K562 (cell line): ENCODE data around the gene ARHGAP33. TPM values are rescaled to one million over a fixed set of nuclear protein-coding genes. Genes with fewer than 3 reads are reported as not detected.
A peak's percentile ranks its signal among the peaks of the same experiment; 100 is the strongest.

Experiments used
- ATAC-seq: fragments of 200-7000 bp; cut with Tn5 transposase; 3 replicates; pipeline ENCODE4 v1.9.1; 2020; ENCODE audit warnings: moderate library complexity
- BruUV-seq: library from RNA; stranded (reverse); fragments of 400-500 nt; replicated peaks from 2 replicates; lab custom pipeline; 2021; lab: Mats Ljungman, UMichigan
- CTCF ChIA-PET: fragments of 300-600 bp; formaldehyde crosslinking; extraction: SDS; loops from one replicate; lab custom pipeline; 2021; ENCODE audit warnings: low intra/inter-chr PET ratio; lab: Yijun Ruan, JAX
- POLR2A ChIA-PET: fragments of 300-600, 350-650 bp; sonication (Branson Sonifier 250); formaldehyde crosslinking; extraction: SDS; loops from one replicate; lab custom pipeline; 2021; ENCODE audit warnings: antibody characterized with exemption, inconsistent platforms; lab: Yijun Ruan, JAX
- DNase-seq, 4 experiments: peaks; one replicate each; pipeline versions ENCODE4 v3.0.0 to v3.0.0-alpha.2; 2011 to 2018; ENCODE audit warnings: low spot score in 3 of 4, mixed read lengths in 3 of 4; ENCODE audit errors: extremely low read depth in 1 of 4
- FAIRE-seq: peaks from 2 replicates; lab custom pipeline; 2011; peaks lifted over from hg19 to GRCh38; lab: Jason Lieb, UNC
- H2AFZ ChIP-seq: 2 replicates; pipeline ENCODE4 v1.6.0; 2011; ENCODE audit warnings: low read depth, low read length, control low read depth, inconsistent platforms
- H3K27ac ChIP-seq: fragments of 200-600 bp; 3 replicates; pipeline ENCODE4 v1.8.0; 2011; ENCODE audit warnings: low read depth, mild to moderate bottlenecking, control low read depth, inconsistent platforms, low read length, moderate library complexity, mixed read lengths; ENCODE audit errors: extremely low read depth
- H3K27me3 ChIP-seq, 2 experiments: fragments of 300-600 bp in 1 of 2; 2 replicates in 1 of 2; 3 replicates in 1 of 2; pipeline versions ENCODE4 v1.6.0 to v1.8.0; 2011; ENCODE audit warnings: inconsistent platforms in 2 of 2, low read length in 2 of 2, mild to moderate bottlenecking in 1 of 2, mixed read lengths in 1 of 2, moderate library complexity in 1 of 2; ENCODE audit not compliant: control insufficient read depth in 2 of 2, insufficient read depth in 2 of 2
- H3K36me3 ChIP-seq: fragments of 300-600 bp; 3 replicates; pipeline ENCODE4 v1.8.0; 2011; ENCODE audit warnings: mild to moderate bottlenecking, low read length, inconsistent platforms; ENCODE audit not compliant: control insufficient read depth, insufficient read depth
- H3K4me1 ChIP-seq, 2 experiments: fragments of 200-600 bp in 1 of 2; replicated peaks in 1 of 2; 2 replicates in 1 of 2; 3 replicates in 1 of 2; pipeline versions ENCODE4 v1.5.1 to v1.8.0; 2011; ENCODE audit warnings: inconsistent platforms in 2 of 2, low read length in 2 of 2, mild to moderate bottlenecking in 1 of 2, mixed read lengths in 1 of 2, moderate library complexity in 1 of 2; ENCODE audit not compliant: control insufficient read depth in 2 of 2, insufficient read depth in 2 of 2
- H3K4me2 ChIP-seq: 2 replicates; pipeline ENCODE4 v1.6.1; 2011; ENCODE audit warnings: low read length, control low read depth, inconsistent platforms, mixed read lengths; ENCODE audit not compliant: insufficient read depth
- H3K4me3 ChIP-seq: fragments of 200-600 bp; sonication (generic), shearing (Covaris generic); 2 replicates; pipeline ENCODE4 v1.5.1; 2016; ENCODE audit warnings: control low read depth, inconsistent platforms
- H3K79me2 ChIP-seq: fragments of 200-600 bp; 3 replicates; pipeline ENCODE4 v1.8.0; 2011; ENCODE audit warnings: low read length, inconsistent platforms; ENCODE audit not compliant: control insufficient read depth, insufficient read depth
- H3K9ac ChIP-seq, 2 experiments: 2 replicates each; pipeline versions ENCODE4 v1.6.0 to v1.6.1; 2011; ENCODE audit warnings: low read depth in 2 of 2, low read length in 2 of 2, control low read depth in 1 of 2, inconsistent platforms in 1 of 2, mild to moderate bottlenecking in 1 of 2, mixed read lengths in 1 of 2; ENCODE audit not compliant: insufficient read depth in 1 of 2
- H3K9me1 ChIP-seq: one replicate; pipeline ENCODE4 v1.6.0; 2011; ENCODE audit warnings: inconsistent platforms, mild to moderate bottlenecking, low read length, moderate library complexity; ENCODE audit not compliant: control insufficient read depth, insufficient read depth
- H3K9me3 ChIP-seq: replicated peaks from 2 replicates; pipeline ENCODE4 v1.5.1; 2011; ENCODE audit warnings: low read depth, low read length, inconsistent platforms; ENCODE audit not compliant: control insufficient read depth, insufficient read depth
- H4K20me1 ChIP-seq: replicated peaks from 2 replicates; pipeline ENCODE4 v1.6.1; 2011; ENCODE audit warnings: low read length, inconsistent platforms, mixed read lengths; ENCODE audit not compliant: control insufficient read depth, insufficient read depth
- FOSL1 ChIP-seq: fragments of 200-800 bp; sonication (Bioruptor generic); conservative IDR thresholded peaks from 2 replicates; pipeline ENCODE4 v1.6.1; 2016; ENCODE audit warnings: missing genetic modification characterization, missing compliant biosample characterization
- GABPA ChIP-seq: fragments of 200-800 bp; sonication (Bioruptor generic); conservative IDR thresholded peaks from 2 replicates; pipeline ENCODE4 v1.6.1; 2016; ENCODE audit warnings: low read depth, missing genetic modification characterization, missing compliant biosample characterization
- HES1 ChIP-seq: fragments of 450-650 bp; IDR thresholded peaks from 2 replicates; pipeline ENCODE4 v1.6.1; 2016; ENCODE audit warnings: low read depth, mild to moderate bottlenecking, moderate library complexity
- MCM2 ChIP-seq: fragments of 450-650 bp; IDR thresholded peaks from 2 replicates; pipeline ENCODE4 v1.6.1; 2017; ENCODE audit warnings: low read depth, mild to moderate bottlenecking
- NRF1 ChIP-seq, 2 experiments: fragments of 450-650 bp; IDR thresholded peaks in 1 of 2; conservative IDR thresholded peaks in 1 of 2; 2 replicates each; pipeline ENCODE4 v1.6.1; 2014; ENCODE audit warnings: mild to moderate bottlenecking in 2 of 2
- PTRF ChIP-seq: fragments of 450-650 bp; IDR thresholded peaks from 2 replicates; pipeline ENCODE4 v1.6.1; 2016; ENCODE audit warnings: mild to moderate bottlenecking, missing genetic modification characterization, missing compliant biosample characterization
- SAP30 ChIP-seq: fragments of 200-600 bp; sonication (generic); IDR thresholded peaks from 2 replicates; pipeline ENCODE4 v1.6.1; 2012; ENCODE audit warnings: borderline replicate concordance, low read depth, mild to moderate bottlenecking, moderate library complexity, low read length, control low read depth, inconsistent platforms; ENCODE audit not compliant: insufficient read depth, poor library complexity, severe bottlenecking
- SLC30A9 ChIP-seq: fragments of 250-450 bp; sonication (Bioruptor Pico); IDR thresholded peaks from 2 replicates; pipeline ENCODE4 v1.8.0; 2022; ENCODE audit warnings: mild to moderate bottlenecking, moderate library complexity
- SPI1 ChIP-seq: IDR thresholded peaks from 2 replicates; pipeline ENCODE4 v1.6.1; 2011; ENCODE audit warnings: low read depth, low read length, control low read depth, borderline replicate concordance
- TCF3 ChIP-seq: sonication (generic); formaldehyde crosslinking; IDR thresholded peaks from 2 replicates; pipeline ENCODE4 v1.4.0; 2020; ENCODE audit warnings: mild to moderate bottlenecking, missing genetic modification reagents
- TRIM24 ChIP-seq, 2 experiments: fragments of 450-650 bp; IDR thresholded peaks; 2 replicates each; pipeline ENCODE4 v1.6.1; 2016
- U2AF1 ChIP-seq: fragments of 200-400 bp; formaldehyde crosslinking; optimal IDR thresholded peaks from 2 replicates; pipeline ENCODE3; 2017; ENCODE audit warnings: mild to moderate bottlenecking, low read depth, low read length, moderate library complexity
- ZC3H11A ChIP-seq: IDR thresholded peaks from 2 replicates; pipeline ENCODE4 v1.6.1; 2012; ENCODE audit warnings: low read depth, low read length, improper control_type of control experiment
- ZNF76 ChIP-seq: fragments of 250-450 bp; sonication (Bioruptor Pico); IDR thresholded peaks from 2 replicates; pipeline ENCODE4 v1.4.0; 2020; ENCODE audit warnings: mild to moderate bottlenecking, moderate library complexity, borderline replicate concordance
- WGBS: fragments of 100-300 bp; shearing (Covaris generic); methylation state at CpG from one replicate; pipeline ENCODE4 v1.1.6; 2016; ENCODE audit warnings: low coverage, mixed read lengths; ENCODE audit not compliant: insufficient coverage; ENCODE audit errors: missing lambda C conversion rate; 5-methylcytosine and 5-hydroxymethylcytosine counted together
- in situ Hi-C: fragments of 300-500 bp; cut with MboI; formaldehyde crosslinking; loops from 4 replicates; pipeline ENCODE4 v1.15.0; 2018; ENCODE audit warnings: inconsistent platforms, mixed read lengths
- intact Hi-C: fragments of 100-400 bp; cut with micrococcal nuclease; formaldehyde crosslinking; loops from 2 replicates; pipeline ENCODE4 v1.14.2; 2022
- polyA plus RNA-seq, 8 experiments: library from polyadenylated mRNA; depleted of rRNA in 4 of 8; stranded (reverse) in 5 of 8; unstranded in 3 of 8; fragments of >200 nt; fragmentation: Nextera tagmentation in 2 of 8; fragmentation: Illumina TruSeq in 1 of 8; extraction: Ambion mirVana in 2 of 8; extraction: Trizol in 1 of 8; gene quantifications; 2 replicates each; pipeline versions ENCODE4 v1.2.1 to v1.2.3, GENCODE V29; 2011 to 2014; ENCODE audit warnings: inconsistent platforms in 1 of 8, missing spikeins in 1 of 8
- total RNA-seq, 7 experiments: library from RNA; depleted of rRNA in 6 of 7; stranded (reverse); fragments of >200 nt in 6 of 7; fragmentation: Illumina TruSeq in 2 of 7; extraction: Trizol in 2 of 7; gene quantifications; 2 replicates each; pipeline versions ENCODE4 v1.2.1 to v1.2.3, GENCODE V29; 2011 to 2021; ENCODE audit warnings: low replicate concordance in 1 of 7

ARHGAP33 gene
- total and polyA plus RNA-seq, 9 of the 15 experiments (the other 6 are each of a cell fraction or from before 2014, with no cell fraction given) = 0.06 to 26.6 (median 1.6) TPM; not detected in 1

DNA sequence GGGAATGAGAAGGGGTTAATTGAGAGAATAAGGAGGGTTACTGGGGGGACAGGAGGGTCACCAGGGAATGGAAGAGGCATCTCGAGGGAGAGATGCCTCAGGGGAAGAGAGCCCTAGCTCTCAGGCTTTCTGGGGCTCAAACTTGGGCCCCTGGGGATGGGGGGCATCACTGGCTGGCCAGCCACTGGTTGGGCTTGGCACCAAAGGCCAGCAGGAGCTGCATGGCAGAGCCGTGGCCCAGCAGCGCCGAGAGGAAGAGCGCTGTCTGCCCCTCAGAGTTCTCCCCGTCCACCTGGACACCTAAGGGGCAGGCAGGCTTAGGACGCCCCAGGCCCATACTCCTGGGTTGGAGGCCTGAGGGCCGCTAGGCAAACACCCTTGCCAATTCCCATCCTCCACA is 17.5 kb downstream of the ARHGAP33 start:
- no peaks in the 10 kb centered on the region for H3K9me1 ChIP-seq
- no peak overlapping the region for H3K27ac ChIP-seq
- peaks cover 0 to 54% of the 10 kb centered on the region in 2 experiments; a peak in 3 of 5 replicates for H3K4me1 ChIP-seq
- intact Hi-C loops = no loop called here
- H2AFZ ChIP-seq = no peak overlapping the region
- ChIA-PET CTCF (no interaction called here), POLR2A (interaction anchor here (0.6 kb wide), 1 partner anchor 82 kb away, joined by 4 read pairs; no protein-coding TSS in a partner anchor)
- H3K4me3 ChIP-seq = no peak overlapping the region
- FAIRE-seq = no peak
- WGBS = 10% methylated on average over 6 of the region's 8 CpGs
- H3K27me3 ChIP-seq = no peaks in the 10 kb centered on the region; a peak in 1 of 5 replicates
- no peak for ATAC-seq
- no peaks in the 10 kb centered on the region for H4K20me1 ChIP-seq
- H3K36me3 ChIP-seq = no peaks in the 10 kb centered on the region
- BruUV-seq = no TSS peak
- no peaks in the 10 kb centered on the region for H3K79me2 ChIP-seq
- no peak overlapping the region for H3K4me2 ChIP-seq
- TF ChIP-seq MCM2 (no peak), HES1 (no peak)
- no peaks in the 10 kb centered on the region for H3K9me3 ChIP-seq
- peak overlapping the region in 1 of 2 experiments; percentile 48; a peak in 1 of 4 replicates for H3K9ac ChIP-seq
- no peak for DNase-seq
- in situ Hi-C loops = no loop called here

DNA sequence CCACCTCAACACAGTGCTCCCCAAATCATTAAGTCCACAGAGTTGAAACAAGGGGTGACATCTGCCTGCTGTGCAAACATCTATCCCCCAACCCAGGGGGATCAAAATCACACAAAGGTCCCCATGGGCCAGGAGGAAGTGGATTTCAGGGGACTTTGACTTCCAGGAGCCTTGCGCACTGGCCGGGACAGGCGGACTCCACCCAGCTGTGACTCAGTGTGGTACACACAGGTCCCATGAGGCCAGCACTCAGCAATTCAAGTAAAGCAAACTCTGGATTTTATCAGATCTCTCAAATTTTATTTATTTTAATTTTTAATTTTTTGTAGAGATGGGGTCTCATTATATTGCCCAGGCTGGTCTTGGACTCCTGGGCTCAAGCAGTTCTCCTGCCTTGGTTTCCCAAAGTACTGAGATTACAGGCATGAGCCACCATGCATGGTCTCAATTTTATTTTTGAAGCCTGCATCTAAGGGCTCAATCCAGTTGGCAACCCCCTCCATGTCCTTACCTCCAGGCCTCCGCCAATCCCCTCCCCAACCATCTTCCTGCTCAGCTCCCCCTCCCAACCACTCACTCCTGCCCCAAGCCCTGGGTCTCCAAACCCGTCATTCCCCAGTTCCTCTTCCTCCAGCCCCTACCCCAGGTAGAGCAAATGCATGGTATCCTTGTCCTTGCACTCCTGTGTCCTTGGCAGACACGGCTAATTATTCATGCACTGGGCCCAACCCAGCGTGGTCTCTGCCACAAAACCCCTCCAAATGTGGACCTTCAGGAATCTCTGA is 18.2 kb downstream of the ARHGAP33 start:
- no peak overlapping the region; the same call in 1 of the 2 replicates for H3K4me2 ChIP-seq
- TF ChIP-seq SAP30 (no peak), SLC30A9 (CRISPR knock-in tag) (no peak), ZNF76 (CRISPR knock-in tag) (no peak), SPI1 (peak; percentile 48; the same call in 1 of the 2 replicates), FOSL1 (tag) (peak; percentile 62), NRF1 (conservative IDR thresholded peaks at IDR 0.05 in 1 of 2, IDR thresholded peaks at IDR 0.05 in 1 of 2) (peak; percentile 60 to 64), PTRF (tag) (no peak), TRIM24 (IDR thresholded peaks at IDR 0.05) (no peak), TCF3 (CRISPR knock-in tag) (no peak), GABPA (no peak), U2AF1 (no peak), ZC3H11A (no peak)

More for the DNA sequence above, 18.2 kb downstream of the ARHGAP33 start:
- Histone ChIP-seq H3K9me3 (no peaks in the 10 kb centered on the region), H3K79me2 (no peaks in the 10 kb centered on the region), H3K27me3 (no peaks in the 10 kb centered on the region; a peak in 1 of 5 replicates), H3K9me1 (no peaks in the 10 kb centered on the region), H3K4me3 (no peak overlapping the region), H3K4me1 (peaks cover 0 to 56% of the 10 kb centered on the region in 2 experiments; a peak in 3 of 5 replicates), H2AFZ (no peak overlapping the region), H3K9ac (peak overlapping the region in 1 of 2 experiments; percentile 48; a peak in 1 of 4 replicates), H3K36me3 (no peaks in the 10 kb centered on the region), H3K27ac (no peak overlapping the region), H4K20me1 (no peaks in the 10 kb centered on the region)
- peak; percentile 48; the same call in 1 of the 3 replicates for ATAC-seq
- WGBS = 19% methylated on average over 7 of the region's 7 CpGs
- no peak for FAIRE-seq
- CTCF ChIA-PET = no interaction called here
- DNase-seq = peak in 2 of 4 experiments; percentile 19 to 37
- BruUV-seq = no TSS peak
- POLR2A ChIA-PET = interaction anchor here (0.6 kb wide), 1 partner anchor 82 kb away, joined by 4 read pairs; no protein-coding TSS in a partner anchor
- in situ Hi-C loops = no loop called here
- intact Hi-C loops = no loop called here
